Measurements from ENCODE around the gene UPK1B.

Gene UPK1B

DNA sequence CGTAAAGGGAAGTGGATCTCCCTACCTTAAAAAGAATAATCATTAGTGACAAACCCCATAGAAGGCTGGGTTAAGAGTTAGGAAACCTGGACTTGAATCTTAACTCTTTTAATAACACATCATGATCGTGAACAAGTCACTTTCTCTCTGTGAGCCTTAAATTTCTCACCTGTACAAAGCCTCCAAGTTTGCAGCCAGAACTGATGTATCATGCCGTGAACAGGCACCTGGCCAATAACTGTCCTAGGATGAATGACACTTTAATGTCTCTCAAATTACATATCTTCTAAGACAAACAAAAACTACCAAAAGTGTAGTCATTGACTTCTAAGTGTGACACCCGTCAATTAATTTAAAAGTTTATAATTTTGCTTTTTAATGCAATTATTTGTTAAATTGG, 3.9 kb downstream of the UPK1B start:
- DNase-seq: no peak

DNA sequence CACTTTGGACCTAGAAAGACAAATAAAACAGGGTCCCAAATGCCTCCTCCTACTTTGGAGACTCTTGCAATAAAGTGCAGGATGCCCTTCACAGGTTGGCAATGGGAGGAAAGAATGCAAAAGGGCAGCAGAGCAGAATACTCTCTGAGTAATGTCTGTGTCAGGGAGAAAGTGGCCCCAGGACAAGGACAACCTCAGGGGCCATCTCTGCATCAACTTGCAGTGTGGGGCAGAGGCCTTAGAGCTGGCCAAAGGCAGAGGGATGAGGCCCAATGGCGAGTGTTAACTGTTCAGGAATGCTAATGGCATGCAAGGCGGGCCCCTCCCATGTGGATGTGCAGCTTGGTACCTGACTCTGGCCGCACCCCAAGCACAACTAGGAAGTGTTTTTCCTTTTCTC, 8.4 kb downstream of the UPK1B start:
- no peak for DNase-seq

DNA sequence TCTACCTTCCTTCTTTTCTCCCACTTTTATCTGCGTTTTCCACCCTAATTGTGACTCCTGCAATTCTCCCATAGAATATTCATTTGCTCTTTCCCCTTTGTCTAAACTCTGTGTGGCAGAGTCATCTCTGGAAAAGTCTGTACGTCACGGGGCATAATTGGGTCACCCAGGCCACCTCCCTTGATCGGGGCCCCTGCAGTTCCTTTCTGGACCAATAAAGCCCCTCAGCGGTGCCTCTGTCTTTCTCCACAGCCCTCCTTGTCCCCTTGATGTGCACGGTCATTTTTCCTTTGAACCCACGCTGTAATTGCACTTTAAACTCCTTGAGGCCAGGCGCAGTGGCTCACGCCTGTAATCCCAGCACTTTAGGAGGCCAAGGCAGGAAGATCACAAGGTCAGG, 10.7 kb downstream of the UPK1B start:
- no peak for DNase-seq

DNA sequence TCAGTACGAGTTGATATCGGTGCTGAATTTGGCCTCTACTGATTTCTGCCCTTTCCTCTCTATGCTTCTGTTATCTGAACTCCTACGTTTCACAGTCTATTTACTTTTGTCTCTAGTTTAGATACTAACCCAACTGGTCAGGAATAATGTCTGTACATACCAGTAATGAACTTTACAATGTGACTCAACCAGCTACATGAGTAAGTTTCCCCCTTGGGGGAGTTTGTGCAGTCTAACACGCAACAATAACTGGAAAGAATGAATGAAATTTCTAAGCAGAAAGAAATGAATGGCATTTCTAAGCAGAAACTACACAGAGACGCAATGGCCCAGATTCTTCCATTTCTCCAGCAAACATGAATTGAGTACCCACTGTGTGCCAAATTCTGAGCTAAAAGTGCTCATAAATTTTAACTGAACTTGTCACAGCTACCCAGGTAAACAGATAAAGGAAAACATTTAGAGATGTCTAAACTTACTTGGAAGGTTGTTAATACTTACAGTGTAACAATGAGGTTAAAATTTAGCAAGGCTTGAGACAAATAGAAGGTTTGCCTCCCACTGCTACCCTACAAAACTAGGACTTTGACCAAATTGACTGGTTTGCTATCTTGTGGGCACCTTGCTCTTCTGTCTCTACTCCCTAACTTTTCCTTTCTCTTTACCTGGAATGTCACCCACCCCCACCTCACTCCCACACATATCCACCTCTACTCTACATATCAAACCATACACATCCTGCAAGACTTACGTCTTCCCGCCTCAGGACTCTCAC, 11.6 kb downstream of the UPK1B start:
- DNase-seq: no peak

DNA sequence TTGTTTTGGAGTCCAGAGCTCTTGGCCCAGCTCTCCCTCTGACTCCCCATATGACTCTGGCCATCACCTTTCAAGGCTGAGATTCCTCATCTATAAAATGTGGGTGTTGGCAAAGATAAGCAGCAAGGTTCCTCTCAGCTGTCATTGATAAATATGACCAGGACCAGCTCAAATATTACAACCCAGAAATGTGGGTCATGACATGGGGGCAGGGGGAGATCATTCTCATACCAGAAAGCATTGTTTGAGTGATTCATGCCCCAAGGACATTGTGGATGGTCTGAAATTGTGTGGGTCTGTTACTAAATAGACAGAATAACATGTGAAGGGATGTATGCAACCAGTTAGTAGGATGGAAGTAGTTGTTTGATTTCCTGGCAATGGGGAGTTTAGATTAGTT, 13.9 kb downstream of the UPK1B start:
- no peak for DNase-seq

DNA sequence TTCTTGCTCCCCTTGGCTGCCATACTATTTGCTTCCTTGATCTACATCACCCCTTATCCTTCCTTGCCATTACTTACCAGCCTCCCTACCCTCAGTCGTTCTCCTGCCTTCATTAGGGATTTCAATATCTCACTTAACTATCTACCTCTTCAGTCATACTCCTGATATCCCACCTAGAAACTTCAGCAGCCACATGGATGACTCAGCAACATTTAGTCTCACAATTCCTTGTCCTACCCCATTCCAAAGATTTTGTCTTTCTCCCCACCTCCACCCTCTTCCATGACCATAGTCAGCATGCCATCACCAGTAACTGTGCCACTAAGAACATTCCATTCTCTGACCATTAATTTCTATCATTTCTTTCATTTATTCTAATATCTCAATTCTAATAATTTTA, 18.4 kb downstream of the UPK1B start:
- DNase-seq: no peak

DNA sequence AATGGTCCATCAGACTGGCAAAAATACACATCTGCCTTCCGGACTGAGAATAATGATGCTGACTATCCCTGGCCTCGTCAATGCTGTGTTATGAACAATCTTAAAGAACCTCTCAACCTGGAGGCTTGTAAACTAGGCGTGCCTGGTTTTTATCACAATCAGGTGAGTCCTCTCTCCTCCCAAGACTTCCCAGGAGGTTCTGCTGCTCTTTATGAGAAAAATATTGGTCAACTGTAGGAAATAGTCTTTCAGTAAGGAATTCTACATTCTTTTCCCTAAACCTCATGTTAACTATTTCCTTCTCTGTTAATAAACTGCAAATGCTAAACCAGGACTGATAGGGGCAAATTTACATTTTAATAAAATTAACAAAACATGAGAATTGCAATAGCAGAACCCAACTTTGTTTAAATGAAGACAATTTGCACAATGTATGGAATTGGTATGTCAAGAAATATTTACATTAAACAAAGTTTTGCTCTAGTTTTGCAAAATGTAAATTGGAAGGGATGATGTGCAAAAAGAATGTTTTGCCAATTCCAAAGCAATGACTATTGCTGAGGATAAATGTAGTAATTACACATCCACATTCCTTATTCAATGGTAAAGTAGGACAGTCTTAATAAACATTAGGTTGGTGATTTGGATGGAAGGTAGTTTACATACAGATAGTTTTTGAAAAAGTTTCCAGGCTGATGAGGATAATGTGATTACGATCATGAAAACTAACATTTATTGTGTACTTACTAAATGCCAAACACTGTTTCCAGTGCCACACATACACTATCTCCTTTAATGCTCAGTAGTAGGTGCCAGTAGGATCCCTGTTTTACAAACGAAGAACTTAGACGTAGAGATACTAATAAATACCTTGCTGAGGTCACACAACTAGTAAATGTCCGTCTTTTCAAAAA, 21.1 kb downstream of the UPK1B start:
- DNase-seq: no peak

DNA sequence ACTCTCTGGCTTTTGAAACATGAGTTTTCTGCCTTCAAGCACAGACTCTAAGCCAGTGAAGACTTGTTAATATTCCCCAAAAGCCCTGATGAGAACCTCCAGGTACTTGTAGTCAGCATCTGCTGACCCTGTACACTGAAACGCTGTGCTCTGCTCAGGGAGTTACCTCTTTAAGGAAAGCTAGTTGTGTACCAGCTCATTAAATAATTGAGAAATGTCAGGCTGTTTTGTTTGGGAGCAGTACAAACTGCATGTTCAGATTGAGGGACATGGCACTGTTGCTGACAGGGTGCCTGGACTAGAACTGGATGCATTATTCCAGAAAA, 21.7 kb downstream of the UPK1B start:
- DNase-seq: no peak

DNA sequence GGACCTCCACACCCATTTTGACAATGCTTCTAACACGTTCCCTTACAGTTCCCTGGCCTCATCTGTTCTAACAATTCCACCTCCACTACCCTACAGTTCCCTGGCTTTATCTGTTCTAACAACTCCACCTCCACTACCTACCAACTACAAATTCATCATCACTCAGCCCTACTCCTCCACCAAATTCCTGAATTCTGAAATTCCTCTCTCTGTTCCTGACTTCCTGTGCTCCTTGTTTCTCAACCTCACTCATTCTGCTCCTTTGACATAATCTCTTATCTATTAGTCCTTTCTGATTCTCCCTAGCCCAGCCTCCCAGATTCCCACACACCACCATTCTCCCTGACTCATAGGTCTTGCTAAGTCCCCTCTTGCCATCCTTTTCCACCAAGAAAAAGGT, 22.5 kb downstream of the UPK1B start:
- DNase-seq: no peak

DNA sequence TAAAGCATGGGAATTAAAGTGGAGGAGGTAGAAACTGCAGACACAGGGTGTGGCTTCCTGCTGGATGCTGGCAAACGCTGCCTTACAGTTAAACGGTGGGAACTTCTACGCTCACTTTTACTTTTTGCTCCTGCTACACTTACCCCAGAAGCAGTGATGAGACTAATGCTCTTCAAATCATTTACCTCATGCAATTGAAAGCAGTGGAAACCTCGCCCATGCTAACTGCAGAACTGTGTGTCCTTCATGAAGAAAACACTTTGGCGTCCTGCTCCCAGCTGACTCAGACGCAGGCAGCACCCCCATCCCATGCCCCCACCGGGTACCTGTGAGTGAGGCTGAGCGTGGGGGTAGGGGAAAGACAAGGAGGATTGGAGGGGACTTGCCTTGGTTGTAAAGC, 31.8 kb downstream of the UPK1B start:
- DNase-seq: no peak

DNA sequence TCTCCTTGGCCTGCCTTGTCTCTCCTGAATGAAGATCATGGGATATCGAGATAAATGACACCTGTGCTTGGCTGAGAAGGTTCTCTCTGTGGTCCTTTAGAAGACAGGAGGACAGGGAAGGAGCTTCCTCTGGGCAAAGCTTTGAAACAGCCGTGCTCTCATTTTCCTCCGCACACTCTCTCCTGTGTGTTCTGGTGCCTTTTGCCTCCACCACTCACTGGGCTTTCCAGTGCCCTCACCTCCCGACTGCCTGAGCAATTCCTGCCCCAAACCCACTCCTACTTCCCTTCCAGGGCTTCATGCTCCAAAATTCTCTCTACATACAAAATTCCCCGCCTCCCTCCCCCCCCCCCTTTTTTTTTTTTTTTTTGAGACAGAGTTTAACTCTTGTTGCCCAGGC, 32.3 kb downstream of the UPK1B start:
- DNase-seq: no peak

DNA sequence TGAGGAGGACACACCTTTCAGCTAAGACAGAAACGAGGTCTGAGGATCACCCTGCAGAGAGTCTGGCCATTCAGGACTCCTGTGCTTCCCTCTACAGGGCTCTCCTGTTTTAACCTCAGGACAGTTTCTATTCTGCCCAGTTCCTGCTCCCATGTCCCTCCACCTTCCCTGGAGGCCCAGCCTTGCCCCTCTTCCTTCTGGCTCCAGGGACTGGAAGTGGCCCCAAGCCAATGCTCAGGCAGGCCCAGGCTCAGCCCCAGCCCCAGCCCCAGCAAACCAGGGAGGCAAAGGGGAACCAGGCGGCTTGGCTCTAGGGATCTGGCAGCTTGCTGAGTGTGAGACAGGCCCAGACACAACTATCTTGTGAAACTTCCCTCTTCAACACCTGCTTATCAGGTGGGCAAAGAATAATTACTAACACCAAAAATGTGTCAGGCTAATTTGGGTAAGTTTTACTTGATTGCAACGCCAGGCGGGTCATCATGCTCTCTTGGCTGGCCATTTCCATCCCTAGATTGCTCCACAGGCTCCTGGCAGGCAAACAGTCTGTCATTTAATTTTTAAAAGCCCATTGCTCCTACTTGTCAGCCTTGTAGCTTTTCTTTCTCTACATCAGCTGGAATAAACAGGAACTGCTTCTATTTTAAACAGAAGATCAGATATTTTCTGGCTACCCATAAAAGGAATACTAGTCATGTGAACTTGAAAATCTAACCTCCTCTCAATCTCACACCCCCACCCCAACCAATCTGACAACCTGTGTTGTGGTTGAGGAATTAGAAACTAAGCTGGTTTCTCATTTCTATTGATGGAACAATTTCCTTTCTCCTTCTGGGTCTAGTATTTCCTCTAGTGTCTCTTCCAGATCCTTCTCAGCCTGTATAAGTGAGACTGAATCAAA, 33.5 kb downstream of the UPK1B start:
- DNase-seq: no peak

DNA sequence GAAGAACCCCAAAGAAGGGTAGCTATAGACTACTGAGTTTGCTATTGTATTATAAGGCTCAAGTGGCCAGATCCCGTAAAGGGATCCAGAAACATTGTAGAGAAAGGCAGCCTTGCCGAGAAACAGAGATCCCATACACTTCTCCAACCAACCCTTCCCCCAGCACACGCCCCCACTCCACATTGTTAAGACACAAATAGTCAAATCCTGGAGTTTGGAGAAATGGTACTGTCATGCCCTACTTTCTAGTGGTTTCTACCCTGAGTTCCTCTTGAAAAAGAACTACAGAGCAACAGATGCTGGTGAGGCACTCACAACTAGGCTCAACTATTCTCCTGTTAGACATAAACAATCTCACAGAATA, 34.1 kb downstream of the UPK1B start:
- DNase-seq: no peak

DNA sequence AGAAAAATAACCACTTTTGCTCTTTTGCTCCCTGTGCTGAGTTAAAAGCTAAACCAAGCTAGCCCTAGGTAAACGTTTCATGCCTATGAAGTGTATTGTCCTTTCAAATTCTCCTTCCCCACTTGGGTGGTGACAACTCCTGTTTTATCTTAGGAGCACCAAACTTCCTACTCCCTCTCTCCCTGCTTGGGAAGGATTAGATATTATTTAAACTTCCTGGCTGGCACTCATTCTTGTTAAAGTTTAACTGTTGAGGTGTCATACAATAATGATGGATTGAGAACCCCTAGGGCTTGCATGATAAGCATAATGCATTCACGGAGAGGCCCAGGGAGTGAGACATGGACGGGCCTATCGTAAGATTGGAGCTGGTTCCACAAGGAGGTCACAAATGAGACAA, 37.8 kb downstream of the UPK1B start:
- no peak for DNase-seq

DNA sequence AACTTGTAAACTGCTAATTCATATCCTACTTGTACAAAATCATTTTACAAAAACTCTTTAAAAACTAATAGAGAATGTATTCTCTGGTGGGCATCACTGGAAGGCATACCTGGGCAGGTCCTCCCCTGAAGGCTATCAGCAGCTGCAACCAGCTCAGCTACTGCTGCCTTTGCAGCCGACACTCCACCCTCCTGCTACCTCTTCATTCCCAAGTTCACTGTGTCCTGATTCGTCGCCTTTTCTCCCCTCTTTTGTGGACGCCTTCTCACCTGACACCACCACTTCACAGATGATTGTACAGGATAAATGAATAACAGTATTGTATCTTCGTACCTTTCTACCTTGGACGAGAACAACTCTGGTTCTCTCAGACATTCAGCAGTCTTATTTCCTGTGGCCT, 38.4 kb downstream of the UPK1B start:
- DNase-seq: no peak

DNA sequence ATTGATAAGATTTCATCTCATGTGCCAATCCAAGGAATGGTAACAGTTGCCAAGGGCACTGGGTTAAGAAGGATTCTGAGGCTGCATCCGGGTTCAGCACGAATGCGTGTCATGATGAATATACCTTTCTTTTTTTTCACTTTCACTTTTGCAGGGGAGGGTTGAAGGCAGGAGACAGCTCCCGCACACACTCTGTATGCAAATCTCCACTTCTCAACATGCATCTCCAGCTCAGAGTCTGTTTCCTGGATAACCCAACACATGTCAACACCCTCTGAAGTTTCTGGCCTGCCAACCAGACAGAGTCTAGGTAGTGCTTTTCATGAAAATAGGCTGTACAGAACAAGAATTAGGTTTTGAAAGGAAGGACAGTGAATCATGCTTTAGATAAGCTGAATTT, 45.7 kb downstream of the UPK1B start:
- no peak for DNase-seq

DNA sequence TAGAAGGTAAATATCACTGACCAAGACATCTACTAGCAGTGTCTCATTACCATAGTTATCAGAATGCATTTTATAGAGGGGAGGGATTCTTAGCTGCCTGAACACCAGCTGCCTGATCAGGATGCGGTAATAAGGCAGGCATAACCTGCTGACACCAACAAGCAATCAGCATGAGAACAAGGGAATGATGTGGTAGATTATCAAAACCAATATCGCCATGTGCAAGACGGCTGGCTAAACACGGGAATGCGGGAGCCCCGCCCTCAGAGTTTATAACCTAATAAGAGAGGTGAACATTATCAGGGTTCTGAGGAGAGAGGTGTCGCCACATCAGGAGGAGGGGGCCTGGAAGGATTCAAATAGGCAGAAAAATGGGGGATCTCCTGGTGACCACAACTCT, 46.8 kb downstream of the UPK1B start:
- no peak for DNase-seq

DNA sequence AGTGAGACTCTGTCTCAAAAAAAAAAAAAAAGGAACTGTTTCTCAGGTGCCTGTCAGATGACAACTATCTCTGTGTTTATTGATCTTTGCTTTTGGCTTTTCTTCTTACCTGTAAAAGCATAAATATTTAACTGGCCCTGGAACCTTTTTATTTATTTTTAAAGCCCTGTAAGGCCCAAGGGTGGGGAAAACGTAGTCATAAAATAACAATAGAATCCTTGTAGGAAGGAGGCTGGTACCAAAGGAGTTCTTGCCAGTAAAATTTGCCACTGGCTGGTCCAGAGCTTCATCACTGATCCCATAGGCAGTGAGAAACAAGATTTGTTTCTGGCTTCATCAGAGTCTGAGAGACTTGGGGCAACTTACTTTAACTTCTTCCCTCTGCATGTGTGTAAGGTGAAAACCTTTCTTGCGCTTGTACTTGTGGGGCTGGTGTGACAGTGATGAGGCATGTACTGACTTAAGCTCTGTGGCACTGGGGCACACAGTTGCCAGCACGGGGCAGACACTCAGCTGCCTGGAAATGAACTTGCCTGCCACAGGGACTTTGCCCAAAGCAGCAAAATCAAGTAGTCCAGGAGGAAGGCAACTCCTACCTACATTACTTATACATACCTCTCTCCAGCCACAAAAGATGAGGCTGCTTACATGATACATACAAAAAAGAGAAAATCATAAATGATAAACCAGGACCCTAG, 47.7 kb downstream of the UPK1B start:
- DNase-seq: no peak

DNA sequence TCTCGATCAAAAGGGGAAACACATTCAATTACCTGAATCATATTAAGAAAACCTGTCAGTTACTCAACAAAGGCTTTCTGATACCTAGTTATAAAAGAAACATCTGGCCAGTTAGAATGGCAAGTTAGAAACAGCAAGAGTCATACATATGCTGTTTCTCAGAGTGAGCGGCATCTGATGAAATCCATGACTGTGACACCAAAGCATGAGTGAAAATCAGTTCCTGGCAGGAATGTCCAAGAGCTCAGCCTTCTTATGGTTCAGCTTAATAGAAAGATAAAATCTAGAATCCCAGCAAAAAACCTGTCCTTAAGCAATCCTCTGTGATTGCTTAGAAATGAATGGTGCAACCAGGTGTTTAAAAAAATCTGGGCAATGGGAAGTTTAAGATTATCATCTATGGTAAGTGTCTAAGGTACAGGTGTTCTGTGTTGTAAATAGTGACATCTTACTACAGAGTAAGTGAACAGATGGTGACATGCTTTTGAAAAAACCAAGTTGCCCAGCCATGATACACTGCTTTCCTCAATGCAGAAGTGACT, 48.5 kb downstream of the UPK1B start:
- DNase-seq: no peak

DNA sequence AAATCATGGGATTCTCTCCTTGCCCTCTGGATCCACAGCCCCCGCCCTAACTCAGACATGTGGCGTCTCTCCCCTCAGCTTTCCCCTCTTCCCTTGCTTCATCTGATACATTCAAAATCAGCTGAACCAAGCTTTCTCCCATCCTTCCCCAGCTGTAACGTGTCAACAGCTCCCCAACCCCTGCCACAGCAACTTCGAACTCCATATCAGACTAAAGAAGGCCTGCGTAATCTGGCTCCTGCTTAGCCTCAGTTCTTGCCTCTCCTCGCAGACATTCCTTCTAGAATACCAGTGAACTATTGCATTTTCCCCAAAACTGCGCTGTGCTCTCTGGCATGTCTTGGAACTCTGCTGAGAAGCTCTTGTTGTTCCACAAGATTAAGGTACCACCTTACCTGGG, 49.0 kb downstream of the UPK1B start:
- DNase-seq: no peak

DNA sequence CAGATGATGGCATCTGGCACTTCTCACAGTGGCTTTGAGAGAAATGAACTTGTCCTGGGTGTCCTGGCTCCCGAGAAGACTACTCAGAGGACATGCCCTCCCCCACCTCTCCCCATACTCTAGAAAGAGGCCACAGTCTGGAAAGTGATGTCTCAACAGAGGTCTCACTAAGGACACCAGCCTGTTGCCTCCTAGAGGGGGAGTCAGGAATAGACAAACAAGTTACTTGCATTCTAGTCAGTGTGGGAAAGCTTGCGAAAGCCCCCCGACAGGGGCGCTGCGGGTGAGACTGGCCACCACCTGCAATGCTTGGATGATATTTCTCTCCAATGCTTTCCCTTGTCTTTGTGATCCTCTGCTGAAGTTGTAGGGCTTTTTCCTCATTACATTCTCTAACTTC, 50.1 kb downstream of the UPK1B start:
- no peak for DNase-seq

DNA sequence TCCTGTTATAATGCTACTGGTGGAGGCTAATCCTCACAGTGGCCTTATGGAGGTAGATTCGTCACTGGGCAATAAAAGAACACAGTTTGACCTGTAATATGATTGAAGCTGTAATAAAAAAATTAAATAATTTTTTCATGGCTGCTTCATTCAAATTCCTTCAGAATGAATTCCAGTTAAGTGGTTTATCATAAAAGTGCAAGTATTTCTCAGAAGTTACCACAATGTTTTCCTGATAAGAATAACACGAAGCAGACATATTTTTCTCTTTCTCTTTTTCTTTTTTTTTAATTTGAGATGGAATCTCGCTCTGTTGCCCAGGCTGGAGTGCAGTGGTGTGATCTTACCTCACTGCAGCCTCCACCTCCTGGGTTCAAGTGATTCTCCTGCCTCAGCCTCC, 51.7 kb downstream of the UPK1B start:
- no peak for DNase-seq

Data from inflammatory macrophage (primary cell).